ENCODE measurements around the gene GABPB2.

DNA sequence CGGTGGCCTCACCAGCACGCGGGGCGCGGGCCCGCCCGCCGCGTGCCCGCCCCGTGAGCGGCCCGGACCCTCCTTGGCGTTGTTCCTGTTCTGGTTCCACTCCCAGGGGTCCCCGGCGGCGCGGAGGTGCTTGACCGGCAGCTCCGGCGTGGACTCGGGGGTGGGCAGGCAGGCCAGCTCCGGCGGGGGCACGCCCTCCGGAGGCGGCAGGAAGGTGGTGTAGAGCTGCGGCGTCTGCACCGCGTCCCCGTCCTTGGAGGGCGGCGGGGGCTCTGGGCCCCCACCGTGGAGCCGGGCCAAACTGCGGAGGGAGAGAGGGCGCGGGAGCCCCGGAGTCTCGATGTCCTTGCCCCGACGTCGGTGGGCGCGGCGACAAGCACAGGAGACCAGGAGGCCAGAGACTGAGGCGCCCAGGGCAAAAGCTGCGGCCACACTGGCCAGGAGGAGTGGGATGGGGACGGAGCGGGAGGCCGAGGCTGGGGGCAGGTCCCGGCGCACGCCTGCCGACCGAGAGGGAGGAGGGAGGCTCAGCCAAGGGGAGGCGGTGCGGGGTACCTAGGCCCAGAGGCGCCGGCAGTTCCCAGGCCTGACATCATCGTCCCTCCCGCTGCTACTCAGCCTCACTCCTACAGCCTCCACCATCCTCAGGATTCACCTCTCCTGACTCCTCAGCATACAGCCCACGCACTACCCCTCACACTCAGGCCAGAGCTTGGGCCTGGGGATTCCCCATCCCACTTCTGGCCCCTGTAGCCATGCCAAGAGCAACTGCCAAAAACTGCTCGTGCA, 62.7 kb downstream of the GABPB2 start:
- TF ChIP-seq, protein P1, sequence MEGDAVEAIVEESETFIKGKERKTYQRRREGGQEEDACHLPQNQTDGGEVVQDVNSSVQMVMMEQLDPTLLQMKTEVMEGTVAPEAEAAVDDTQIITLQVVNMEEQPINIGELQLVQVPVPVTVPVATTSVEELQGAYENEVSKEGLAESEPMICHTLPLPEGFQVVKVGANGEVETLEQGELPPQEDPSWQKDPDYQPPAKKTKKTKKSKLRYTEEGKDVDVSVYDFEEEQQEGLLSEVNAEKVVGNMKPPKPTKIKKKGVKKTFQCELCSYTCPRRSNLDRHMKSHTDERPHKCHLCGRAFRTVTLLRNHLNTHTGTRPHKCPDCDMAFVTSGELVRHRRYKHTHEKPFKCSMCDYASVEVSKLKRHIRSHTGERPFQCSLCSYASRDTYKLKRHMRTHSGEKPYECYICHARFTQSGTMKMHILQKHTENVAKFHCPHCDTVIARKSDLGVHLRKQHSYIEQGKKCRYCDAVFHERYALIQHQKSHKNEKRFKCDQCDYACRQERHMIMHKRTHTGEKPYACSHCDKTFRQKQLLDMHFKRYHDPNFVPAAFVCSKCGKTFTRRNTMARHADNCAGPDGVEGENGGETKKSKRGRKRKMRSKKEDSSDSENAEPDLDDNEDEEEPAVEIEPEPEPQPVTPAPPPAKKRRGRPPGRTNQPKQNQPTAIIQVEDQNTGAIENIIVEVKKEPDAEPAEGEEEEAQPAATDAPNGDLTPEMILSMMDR (IDR thresholded peaks at IDR 0.05; ENCODE audit: low read length) = no peak
- no peak for TF ChIP-seq EZH2 (optimal IDR thresholded peaks at IDR 0.05; ENCODE audit: low read depth, low read length)
- TF ChIP-seq EZH2phosphoT487 (IDR thresholded peaks at IDR 0.05; ENCODE audit: low read length) = no peak
